OCI-LY1 (cell line): Measurements from ENCODE around the gene SDK1.

Source experiments
- H2AFZ ChIP-seq: fragments of 200-600 bp; sonication (generic), shearing (Covaris generic); 2 replicates; pipeline ENCODE4 v1.6.0; 2014; ENCODE audit warnings: antibody characterized with exemption, mild to moderate bottlenecking, low read length
- H3F3A ChIP-seq: fragments of 200-600 bp; sonication (generic), shearing (Covaris generic); 2 replicates; pipeline ENCODE4 v1.6.0; 2014; ENCODE audit warnings: mild to moderate bottlenecking, antibody characterized with exemption, low read length, moderate library complexity; ENCODE audit not compliant: insufficient read depth
- H3K27ac ChIP-seq: fragments of 200-600 bp; sonication (generic); 2 replicates; pipeline ENCODE4 v1.5.1; 2014; ENCODE audit warnings: low read length, mixed run types, mild to moderate bottlenecking, low read depth; ENCODE audit not compliant: poor library complexity, severe bottlenecking
- H3K27me3 ChIP-seq: fragments of 200-600 bp; sonication (generic); 2 replicates; pipeline ENCODE4 v1.6.0; 2014; ENCODE audit warnings: antibody characterized with exemption, mild to moderate bottlenecking, low read length, moderate library complexity; ENCODE audit not compliant: insufficient read depth
- H3K36me3 ChIP-seq: fragments of 200-600 bp; sonication (generic); 2 replicates; pipeline ENCODE4 v1.6.1; 2014; ENCODE audit warnings: mild to moderate bottlenecking, antibody characterized with exemption, low read length, moderate library complexity, mixed read lengths; ENCODE audit not compliant: insufficient read depth
- H3K4me1 ChIP-seq: fragments of 200-600 bp; sonication (generic); 2 replicates; pipeline ENCODE4 v1.5.1; 2014; ENCODE audit warnings: mild to moderate bottlenecking, low read length, moderate library complexity; ENCODE audit not compliant: insufficient read depth, severe bottlenecking
- H3K4me2 ChIP-seq: fragments of 200-600 bp; sonication (generic), shearing (Covaris generic); 2 replicates; pipeline ENCODE4 v1.6.1; 2014; ENCODE audit warnings: low read length
- H3K4me3 ChIP-seq: fragments of 200-600 bp; sonication (generic); 2 replicates; pipeline ENCODE4 v1.5.1; 2014; ENCODE audit warnings: low read length, low read depth, mild to moderate bottlenecking, mixed read lengths; ENCODE audit not compliant: poor library complexity, severe bottlenecking
- H3K79me2 ChIP-seq: fragments of 200-600 bp; shearing (Covaris generic); 2 replicates; pipeline ENCODE4 v1.6.1; 2016; ENCODE audit warnings: mixed run types, low read length, mixed read lengths; ENCODE audit not compliant: insufficient read depth
- H3K9ac ChIP-seq: fragments of 200-600 bp; sonication (generic), shearing (Covaris generic); 2 replicates; pipeline ENCODE4 v1.6.1; 2014; ENCODE audit warnings: mild to moderate bottlenecking, low read length, mixed read lengths
- H3K9me2 ChIP-seq: fragments of 200-600 bp; sonication (generic), shearing (Covaris generic); 2 replicates; pipeline ENCODE4 v1.6.1; 2014; ENCODE audit warnings: low read depth, mild to moderate bottlenecking, low read length, mixed read lengths
- H3K9me3 ChIP-seq: fragments of 200-600 bp; shearing (Covaris generic); 2 replicates; pipeline ENCODE4 v1.6.1; 2014; ENCODE audit warnings: low read length, mixed read lengths
- H4K20me1 ChIP-seq: fragments of 200-600 bp; sonication (generic), shearing (Covaris generic); 2 replicates; pipeline ENCODE4 v1.6.0; 2016; ENCODE audit warnings: mild to moderate bottlenecking, low read length; ENCODE audit not compliant: insufficient read depth
- EZH2 ChIP-seq: fragments of 200-600 bp; sonication (generic), shearing (Covaris generic); IDR thresholded peaks from 2 replicates; pipeline ENCODE4 v1.8.0; 2017; ENCODE audit warnings: borderline replicate concordance, mixed run types, mild to moderate bottlenecking, antibody characterized with exemption, low read length, moderate library complexity, mixed read lengths
- TF ChIP-seq, protein P1 (sequence below): fragments of 200-600 bp; sonication (generic), shearing (Covaris generic); IDR thresholded peaks from 2 replicates; pipeline ENCODE4 v1.5.1; 2017; ENCODE audit warnings: mild to moderate bottlenecking, antibody characterized with exemption, low read length, moderate library complexity, mixed read lengths

SDK1 gene

DNA sequence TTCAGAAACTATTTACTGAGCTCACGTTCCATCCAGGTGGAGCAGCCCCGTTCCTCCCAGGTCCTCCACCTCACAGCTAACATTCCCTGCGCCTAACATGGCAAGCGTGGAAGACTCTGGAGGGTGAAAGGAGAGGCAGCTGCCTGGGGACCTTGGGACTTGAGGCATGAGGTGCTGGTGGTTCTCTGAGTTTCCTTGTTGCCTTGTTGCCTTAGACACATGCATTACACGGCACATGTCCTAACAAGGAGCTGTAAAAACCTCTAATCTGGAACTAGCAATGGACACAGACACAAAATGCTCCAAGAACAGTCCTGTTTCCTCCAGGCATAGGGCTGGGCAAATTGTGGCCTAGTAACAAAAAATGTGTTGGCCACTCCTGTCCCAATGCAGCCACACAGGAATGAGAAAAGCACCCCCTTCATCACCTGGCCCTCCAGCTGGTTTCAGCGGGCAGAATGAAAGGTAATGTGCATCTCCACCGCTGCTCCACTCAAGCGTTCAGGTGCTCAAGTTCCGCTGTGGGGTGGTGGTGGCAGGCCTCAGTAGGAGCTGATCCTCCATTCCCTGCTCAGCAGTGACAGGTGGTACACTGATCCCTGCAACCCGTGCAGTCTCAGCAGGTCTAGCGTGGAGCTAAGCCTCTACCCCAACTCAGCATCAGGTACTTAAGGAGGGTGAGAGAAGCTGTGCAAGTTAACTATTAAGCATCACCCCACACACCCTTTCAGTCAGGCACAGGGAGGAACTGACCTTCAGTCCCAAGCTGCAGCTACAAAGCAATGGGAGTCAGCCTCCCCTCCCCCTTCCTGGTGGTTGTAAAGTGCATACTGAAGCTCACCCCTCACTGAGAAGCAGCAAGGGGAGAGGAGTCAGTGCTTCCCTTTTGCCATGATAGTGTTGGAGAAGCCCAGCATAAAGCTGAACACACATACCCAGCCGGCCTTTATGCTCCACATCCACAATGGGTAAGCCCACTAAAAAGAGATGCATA lies 382.8 kb downstream of the SDK1 start:
- Histone ChIP-seq H3K9me2 (no peaks in the 10 kb centered on the region), H3K9ac (no peak overlapping the region)

DNA sequence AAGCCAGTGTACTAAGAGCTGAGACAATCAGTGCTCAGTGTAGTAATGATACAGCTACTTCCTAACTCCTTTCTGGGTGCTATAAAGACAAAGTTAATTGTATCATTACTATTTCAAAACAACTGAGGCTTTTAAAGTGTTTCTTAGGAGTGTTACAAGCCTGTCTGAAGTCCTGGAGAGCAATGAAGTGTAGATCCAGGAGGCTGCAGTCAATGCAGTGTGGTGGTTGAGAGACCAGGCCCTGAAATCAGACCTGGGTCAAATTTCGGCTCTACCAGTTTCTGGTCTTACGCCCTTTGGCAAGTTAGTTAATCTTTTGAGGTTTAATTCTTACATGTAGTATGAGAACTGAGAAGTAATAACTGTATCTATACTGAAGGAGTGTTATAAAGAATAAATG lies 387.0 kb downstream of the SDK1 start:
- no peaks in the 10 kb centered on the region for H3K9me2 ChIP-seq
- H3K27me3 ChIP-seq = no peaks in the 10 kb centered on the region
- H3K9ac ChIP-seq = no peak overlapping the region
- no peaks in the 10 kb centered on the region for H4K20me1 ChIP-seq
- H3K27ac ChIP-seq = no peak overlapping the region
- no peaks in the 10 kb centered on the region for H3K9me3 ChIP-seq
- H3K79me2 ChIP-seq = no peaks in the 10 kb centered on the region
- no peak overlapping the region for H2AFZ ChIP-seq
- no peaks in the 10 kb centered on the region; the same call in 1 of the 2 replicates for H3F3A ChIP-seq
- peaks cover 8% of the 10 kb centered on the region for H3K4me1 ChIP-seq
- no peak overlapping the region for H3K4me2 ChIP-seq
- H3K36me3 ChIP-seq = no peaks in the 10 kb centered on the region
- H3K4me3 ChIP-seq = no peak overlapping the region
- TF ChIP-seq, protein P1, sequence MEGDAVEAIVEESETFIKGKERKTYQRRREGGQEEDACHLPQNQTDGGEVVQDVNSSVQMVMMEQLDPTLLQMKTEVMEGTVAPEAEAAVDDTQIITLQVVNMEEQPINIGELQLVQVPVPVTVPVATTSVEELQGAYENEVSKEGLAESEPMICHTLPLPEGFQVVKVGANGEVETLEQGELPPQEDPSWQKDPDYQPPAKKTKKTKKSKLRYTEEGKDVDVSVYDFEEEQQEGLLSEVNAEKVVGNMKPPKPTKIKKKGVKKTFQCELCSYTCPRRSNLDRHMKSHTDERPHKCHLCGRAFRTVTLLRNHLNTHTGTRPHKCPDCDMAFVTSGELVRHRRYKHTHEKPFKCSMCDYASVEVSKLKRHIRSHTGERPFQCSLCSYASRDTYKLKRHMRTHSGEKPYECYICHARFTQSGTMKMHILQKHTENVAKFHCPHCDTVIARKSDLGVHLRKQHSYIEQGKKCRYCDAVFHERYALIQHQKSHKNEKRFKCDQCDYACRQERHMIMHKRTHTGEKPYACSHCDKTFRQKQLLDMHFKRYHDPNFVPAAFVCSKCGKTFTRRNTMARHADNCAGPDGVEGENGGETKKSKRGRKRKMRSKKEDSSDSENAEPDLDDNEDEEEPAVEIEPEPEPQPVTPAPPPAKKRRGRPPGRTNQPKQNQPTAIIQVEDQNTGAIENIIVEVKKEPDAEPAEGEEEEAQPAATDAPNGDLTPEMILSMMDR = no peak
- TF ChIP-seq EZH2 = no peak

More for the DNA sequence above, 382.8 kb downstream of the SDK1 start:
- Histone ChIP-seq H4K20me1 (no peaks in the 10 kb centered on the region), H3K36me3 (no peaks in the 10 kb centered on the region), H2AFZ (no peak overlapping the region), H3K27me3 (no peaks in the 10 kb centered on the region), H3K4me3 (no peak overlapping the region), H3K4me2 (no peak overlapping the region), H3F3A (no peaks in the 10 kb centered on the region), H3K9me3 (no peaks in the 10 kb centered on the region), H3K79me2 (no peaks in the 10 kb centered on the region), H3K27ac (no peak overlapping the region), H3K4me1 (peaks cover 8% of the 10 kb centered on the region)
- no peak for TF ChIP-seq EZH2
- TF ChIP-seq, protein P1 = no peak

DNA sequence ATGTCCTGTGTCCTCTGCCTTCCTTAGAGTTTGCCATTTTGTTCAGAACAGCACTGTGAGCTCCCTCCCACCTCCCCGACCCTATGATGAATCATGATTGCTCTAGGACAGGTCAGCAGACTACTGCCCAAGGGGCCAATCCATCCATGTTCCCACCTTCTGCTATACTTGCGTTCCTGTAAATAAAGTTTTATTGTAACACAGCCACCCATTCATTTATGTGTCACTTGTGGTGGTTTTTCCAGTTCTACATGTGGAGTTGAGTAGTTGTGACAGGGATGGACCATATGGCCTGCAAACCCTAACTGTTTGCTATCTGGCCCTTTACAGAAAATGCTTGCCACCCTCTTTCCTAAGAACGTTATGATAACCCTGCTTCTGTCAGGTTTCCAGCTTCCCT lies 387.8 kb downstream of the SDK1 start:
- Histone ChIP-seq H3K4me2 (no peak overlapping the region), H3K79me2 (no peaks in the 10 kb centered on the region), H3K4me3 (no peak overlapping the region), H3K36me3 (no peaks in the 10 kb centered on the region), H3K9ac (no peak overlapping the region), H3K27me3 (no peaks in the 10 kb centered on the region), H4K20me1 (no peaks in the 10 kb centered on the region), H2AFZ (no peak overlapping the region), H3F3A (no peaks in the 10 kb centered on the region; the same call in 1 of the 2 replicates), H3K4me1 (peaks cover 3% of the 10 kb centered on the region), H3K9me2 (no peaks in the 10 kb centered on the region), H3K27ac (no peak overlapping the region), H3K9me3 (no peaks in the 10 kb centered on the region)
- TF ChIP-seq, protein P1 = no peak
- no peak for TF ChIP-seq EZH2
